WTC11 (cell line): ENCODE results near the gene NEK3.

Source experiments
- CBFB ChIP-seq: sonication (generic); formaldehyde crosslinking; IDR thresholded peaks from 2 replicates; pipeline ENCODE4 v1.8.1; 2022; ENCODE audit warnings: mild to moderate bottlenecking, low read depth, missing genetic modification reagents
- ZNF121 ChIP-seq: sonication (generic); formaldehyde crosslinking; IDR thresholded peaks from 2 replicates; pipeline ENCODE4 v1.8.0; 2023; ENCODE audit warnings: missing genetic modification reagents
- TF ChIP-seq, protein P1 (sequence below): fragments of 200-600 bp; IDR thresholded peaks from 2 replicates; pipeline ENCODE4 v1.8.0; 2022; ENCODE audit warnings: antibody characterized with exemption
- TF ChIP-seq, protein P2 (sequence below): sonication (generic); formaldehyde crosslinking; IDR thresholded peaks from 2 replicates; pipeline ENCODE4 v1.8.1; 2022; ENCODE audit warnings: mild to moderate bottlenecking, moderate library complexity, missing genetic modification reagents
- TF ChIP-seq, protein P3 (sequence below): sonication (generic); formaldehyde crosslinking; IDR thresholded peaks from 2 replicates; pipeline ENCODE4 v1.8.0; 2023; ENCODE audit warnings: mild to moderate bottlenecking, missing genetic modification reagents
- TF ChIP-seq, protein P4 (sequence below): sonication (generic); formaldehyde crosslinking; IDR thresholded peaks from 2 replicates; pipeline ENCODE4 v1.8.0; 2022; ENCODE audit warnings: mild to moderate bottlenecking, missing genetic modification reagents
- TF ChIP-seq, protein P5 (sequence below): fragments of 250-450 bp; sonication (Bioruptor Pico); IDR thresholded peaks from 2 replicates; pipeline ENCODE4 v1.9.0; 2021; ENCODE audit warnings: mild to moderate bottlenecking, borderline replicate concordance

DNA sequence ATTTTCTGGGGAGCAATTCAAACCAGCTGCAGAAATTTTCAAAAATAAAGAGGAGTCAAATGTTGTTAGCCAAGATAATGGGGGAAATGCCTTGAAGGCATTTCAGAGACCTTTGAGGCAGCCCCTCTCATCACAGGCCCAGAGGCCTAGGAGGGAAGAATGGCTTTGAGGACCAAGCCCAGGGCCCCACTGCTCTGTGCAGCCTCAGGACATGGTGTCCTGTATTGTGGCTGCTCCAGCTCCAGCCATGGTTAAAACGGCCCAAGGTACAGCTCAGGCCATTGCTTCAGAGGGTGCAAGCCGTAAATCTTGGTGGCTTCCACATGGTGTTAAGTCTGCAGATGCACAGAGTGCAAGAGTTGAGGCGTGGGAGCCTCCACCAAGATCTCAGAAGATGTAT is 62.6 kb downstream of the NEK3 start:
- TF ChIP-seq, protein P1, sequence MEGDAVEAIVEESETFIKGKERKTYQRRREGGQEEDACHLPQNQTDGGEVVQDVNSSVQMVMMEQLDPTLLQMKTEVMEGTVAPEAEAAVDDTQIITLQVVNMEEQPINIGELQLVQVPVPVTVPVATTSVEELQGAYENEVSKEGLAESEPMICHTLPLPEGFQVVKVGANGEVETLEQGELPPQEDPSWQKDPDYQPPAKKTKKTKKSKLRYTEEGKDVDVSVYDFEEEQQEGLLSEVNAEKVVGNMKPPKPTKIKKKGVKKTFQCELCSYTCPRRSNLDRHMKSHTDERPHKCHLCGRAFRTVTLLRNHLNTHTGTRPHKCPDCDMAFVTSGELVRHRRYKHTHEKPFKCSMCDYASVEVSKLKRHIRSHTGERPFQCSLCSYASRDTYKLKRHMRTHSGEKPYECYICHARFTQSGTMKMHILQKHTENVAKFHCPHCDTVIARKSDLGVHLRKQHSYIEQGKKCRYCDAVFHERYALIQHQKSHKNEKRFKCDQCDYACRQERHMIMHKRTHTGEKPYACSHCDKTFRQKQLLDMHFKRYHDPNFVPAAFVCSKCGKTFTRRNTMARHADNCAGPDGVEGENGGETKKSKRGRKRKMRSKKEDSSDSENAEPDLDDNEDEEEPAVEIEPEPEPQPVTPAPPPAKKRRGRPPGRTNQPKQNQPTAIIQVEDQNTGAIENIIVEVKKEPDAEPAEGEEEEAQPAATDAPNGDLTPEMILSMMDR: no peak
- TF ChIP-seq, protein P2, sequence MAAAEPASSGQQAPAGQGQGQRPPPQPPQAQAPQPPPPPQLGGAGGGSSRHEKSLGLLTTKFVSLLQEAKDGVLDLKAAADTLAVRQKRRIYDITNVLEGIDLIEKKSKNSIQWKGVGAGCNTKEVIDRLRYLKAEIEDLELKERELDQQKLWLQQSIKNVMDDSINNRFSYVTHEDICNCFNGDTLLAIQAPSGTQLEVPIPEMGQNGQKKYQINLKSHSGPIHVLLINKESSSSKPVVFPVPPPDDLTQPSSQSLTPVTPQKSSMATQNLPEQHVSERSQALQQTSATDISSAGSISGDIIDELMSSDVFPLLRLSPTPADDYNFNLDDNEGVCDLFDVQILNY: no peak
- TF ChIP-seq ZNF121: no peak
- TF ChIP-seq, protein P3, sequence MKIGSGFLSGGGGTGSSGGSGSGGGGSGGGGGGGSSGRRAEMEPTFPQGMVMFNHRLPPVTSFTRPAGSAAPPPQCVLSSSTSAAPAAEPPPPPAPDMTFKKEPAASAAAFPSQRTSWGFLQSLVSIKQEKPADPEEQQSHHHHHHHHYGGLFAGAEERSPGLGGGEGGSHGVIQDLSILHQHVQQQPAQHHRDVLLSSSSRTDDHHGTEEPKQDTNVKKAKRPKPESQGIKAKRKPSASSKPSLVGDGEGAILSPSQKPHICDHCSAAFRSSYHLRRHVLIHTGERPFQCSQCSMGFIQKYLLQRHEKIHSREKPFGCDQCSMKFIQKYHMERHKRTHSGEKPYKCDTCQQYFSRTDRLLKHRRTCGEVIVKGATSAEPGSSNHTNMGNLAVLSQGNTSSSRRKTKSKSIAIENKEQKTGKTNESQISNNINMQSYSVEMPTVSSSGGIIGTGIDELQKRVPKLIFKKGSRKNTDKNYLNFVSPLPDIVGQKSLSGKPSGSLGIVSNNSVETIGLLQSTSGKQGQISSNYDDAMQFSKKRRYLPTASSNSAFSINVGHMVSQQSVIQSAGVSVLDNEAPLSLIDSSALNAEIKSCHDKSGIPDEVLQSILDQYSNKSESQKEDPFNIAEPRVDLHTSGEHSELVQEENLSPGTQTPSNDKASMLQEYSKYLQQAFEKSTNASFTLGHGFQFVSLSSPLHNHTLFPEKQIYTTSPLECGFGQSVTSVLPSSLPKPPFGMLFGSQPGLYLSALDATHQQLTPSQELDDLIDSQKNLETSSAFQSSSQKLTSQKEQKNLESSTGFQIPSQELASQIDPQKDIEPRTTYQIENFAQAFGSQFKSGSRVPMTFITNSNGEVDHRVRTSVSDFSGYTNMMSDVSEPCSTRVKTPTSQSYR (CRISPR knock-in tag): no peak
- TF ChIP-seq CBFB (CRISPR knock-in tag): no peak
- TF ChIP-seq, protein P4, sequence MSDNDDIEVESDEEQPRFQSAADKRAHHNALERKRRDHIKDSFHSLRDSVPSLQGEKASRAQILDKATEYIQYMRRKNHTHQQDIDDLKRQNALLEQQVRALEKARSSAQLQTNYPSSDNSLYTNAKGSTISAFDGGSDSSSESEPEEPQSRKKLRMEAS (CRISPR knock-in tag): no peak
- TF ChIP-seq, protein P5, sequence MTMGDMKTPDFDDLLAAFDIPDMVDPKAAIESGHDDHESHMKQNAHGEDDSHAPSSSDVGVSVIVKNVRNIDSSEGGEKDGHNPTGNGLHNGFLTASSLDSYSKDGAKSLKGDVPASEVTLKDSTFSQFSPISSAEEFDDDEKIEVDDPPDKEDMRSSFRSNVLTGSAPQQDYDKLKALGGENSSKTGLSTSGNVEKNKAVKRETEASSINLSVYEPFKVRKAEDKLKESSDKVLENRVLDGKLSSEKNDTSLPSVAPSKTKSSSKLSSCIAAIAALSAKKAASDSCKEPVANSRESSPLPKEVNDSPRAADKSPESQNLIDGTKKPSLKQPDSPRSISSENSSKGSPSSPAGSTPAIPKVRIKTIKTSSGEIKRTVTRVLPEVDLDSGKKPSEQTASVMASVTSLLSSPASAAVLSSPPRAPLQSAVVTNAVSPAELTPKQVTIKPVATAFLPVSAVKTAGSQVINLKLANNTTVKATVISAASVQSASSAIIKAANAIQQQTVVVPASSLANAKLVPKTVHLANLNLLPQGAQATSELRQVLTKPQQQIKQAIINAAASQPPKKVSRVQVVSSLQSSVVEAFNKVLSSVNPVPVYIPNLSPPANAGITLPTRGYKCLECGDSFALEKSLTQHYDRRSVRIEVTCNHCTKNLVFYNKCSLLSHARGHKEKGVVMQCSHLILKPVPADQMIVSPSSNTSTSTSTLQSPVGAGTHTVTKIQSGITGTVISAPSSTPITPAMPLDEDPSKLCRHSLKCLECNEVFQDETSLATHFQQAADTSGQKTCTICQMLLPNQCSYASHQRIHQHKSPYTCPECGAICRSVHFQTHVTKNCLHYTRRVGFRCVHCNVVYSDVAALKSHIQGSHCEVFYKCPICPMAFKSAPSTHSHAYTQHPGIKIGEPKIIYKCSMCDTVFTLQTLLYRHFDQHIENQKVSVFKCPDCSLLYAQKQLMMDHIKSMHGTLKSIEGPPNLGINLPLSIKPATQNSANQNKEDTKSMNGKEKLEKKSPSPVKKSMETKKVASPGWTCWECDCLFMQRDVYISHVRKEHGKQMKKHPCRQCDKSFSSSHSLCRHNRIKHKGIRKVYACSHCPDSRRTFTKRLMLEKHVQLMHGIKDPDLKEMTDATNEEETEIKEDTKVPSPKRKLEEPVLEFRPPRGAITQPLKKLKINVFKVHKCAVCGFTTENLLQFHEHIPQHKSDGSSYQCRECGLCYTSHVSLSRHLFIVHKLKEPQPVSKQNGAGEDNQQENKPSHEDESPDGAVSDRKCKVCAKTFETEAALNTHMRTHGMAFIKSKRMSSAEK: no peak
